Neural cell (in vitro differentiated cells): ENCODE data around the gene LMAN2L.
"Not testable (repeated sequence)": the region's sequence is repeated elsewhere in the genome, so short reads cannot be mapped to it uniquely, and the experiment has no call there.

Experiments used
- EZH2 ChIP-seq: fragments of 200-600, 300-800 bp; shearing (Covaris generic), sonication (generic); IDR thresholded peaks from 2 replicates; pipeline ENCODE4 v1.6.1; 2014; ENCODE audit warnings: antibody characterized with exemption, low read length, borderline replicate concordance, mild to moderate bottlenecking; ENCODE audit not compliant: insufficient read depth, poor library complexity, severe bottlenecking
- MXI1 ChIP-seq: fragments of 450-650 bp; conservative IDR thresholded peaks from 2 replicates; pipeline ENCODE4 v1.6.1; 2014; ENCODE audit warnings: antibody characterized with exemption, mild to moderate bottlenecking; ENCODE audit not compliant: poor library complexity, severe bottlenecking
- POLR2AphosphoS5 ChIP-seq: IDR thresholded peaks from 2 replicates; pipeline ENCODE4 v1.6.1; 2012
- RAD21 ChIP-seq: fragments of 450-650 bp; conservative IDR thresholded peaks from 2 replicates; pipeline ENCODE4 v1.6.1; 2014; ENCODE audit warnings: antibody characterized with exemption, mild to moderate bottlenecking, moderate library complexity
- SMC3 ChIP-seq: fragments of 450-650 bp; conservative IDR thresholded peaks from 2 replicates; pipeline ENCODE4 v1.6.1; 2014; ENCODE audit warnings: antibody characterized with exemption, mild to moderate bottlenecking, moderate library complexity; ENCODE audit not compliant: poor library complexity
- TF ChIP-seq, protein P1 (sequence below): fragments of 450-650 bp; IDR thresholded peaks from 2 replicates; pipeline ENCODE4 v1.5.1; 2014; ENCODE audit warnings: antibody characterized with exemption, mild to moderate bottlenecking, moderate library complexity; ENCODE audit not compliant: poor library complexity, severe bottlenecking
- TF ChIP-seq, protein P2 (sequence below): IDR thresholded peaks from 2 replicates; pipeline ENCODE4 v1.6.1; 2012; ENCODE audit warnings: borderline replicate concordance

DNA sequence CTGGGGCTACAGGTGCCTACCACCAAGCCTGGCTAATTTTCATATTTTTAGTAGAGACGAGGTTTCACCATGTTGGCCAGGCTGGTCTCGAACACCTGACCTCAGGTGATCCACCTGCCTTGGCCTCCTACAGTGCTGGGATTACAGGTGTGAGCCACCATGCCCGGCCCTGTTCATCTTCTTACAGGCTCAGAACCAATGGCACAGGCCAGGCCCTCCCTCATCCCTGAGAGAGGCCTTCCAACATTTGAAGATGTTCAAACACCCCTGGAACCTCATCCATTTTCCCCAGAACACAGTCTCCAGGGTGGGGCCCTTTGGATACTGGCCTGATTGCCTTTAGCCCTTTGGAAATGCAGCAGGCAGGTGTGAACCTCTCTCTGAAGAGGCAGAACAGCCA, 74.1 kb downstream of the LMAN2L start:
- not testable (repeated sequence) for TF ChIP-seq POLR2AphosphoS5, EZH2, SMC3, MXI1, RAD21
- TF ChIP-seq, protein P1, sequence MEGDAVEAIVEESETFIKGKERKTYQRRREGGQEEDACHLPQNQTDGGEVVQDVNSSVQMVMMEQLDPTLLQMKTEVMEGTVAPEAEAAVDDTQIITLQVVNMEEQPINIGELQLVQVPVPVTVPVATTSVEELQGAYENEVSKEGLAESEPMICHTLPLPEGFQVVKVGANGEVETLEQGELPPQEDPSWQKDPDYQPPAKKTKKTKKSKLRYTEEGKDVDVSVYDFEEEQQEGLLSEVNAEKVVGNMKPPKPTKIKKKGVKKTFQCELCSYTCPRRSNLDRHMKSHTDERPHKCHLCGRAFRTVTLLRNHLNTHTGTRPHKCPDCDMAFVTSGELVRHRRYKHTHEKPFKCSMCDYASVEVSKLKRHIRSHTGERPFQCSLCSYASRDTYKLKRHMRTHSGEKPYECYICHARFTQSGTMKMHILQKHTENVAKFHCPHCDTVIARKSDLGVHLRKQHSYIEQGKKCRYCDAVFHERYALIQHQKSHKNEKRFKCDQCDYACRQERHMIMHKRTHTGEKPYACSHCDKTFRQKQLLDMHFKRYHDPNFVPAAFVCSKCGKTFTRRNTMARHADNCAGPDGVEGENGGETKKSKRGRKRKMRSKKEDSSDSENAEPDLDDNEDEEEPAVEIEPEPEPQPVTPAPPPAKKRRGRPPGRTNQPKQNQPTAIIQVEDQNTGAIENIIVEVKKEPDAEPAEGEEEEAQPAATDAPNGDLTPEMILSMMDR, result not testable (repeated sequence)
- TF ChIP-seq, protein P2, sequence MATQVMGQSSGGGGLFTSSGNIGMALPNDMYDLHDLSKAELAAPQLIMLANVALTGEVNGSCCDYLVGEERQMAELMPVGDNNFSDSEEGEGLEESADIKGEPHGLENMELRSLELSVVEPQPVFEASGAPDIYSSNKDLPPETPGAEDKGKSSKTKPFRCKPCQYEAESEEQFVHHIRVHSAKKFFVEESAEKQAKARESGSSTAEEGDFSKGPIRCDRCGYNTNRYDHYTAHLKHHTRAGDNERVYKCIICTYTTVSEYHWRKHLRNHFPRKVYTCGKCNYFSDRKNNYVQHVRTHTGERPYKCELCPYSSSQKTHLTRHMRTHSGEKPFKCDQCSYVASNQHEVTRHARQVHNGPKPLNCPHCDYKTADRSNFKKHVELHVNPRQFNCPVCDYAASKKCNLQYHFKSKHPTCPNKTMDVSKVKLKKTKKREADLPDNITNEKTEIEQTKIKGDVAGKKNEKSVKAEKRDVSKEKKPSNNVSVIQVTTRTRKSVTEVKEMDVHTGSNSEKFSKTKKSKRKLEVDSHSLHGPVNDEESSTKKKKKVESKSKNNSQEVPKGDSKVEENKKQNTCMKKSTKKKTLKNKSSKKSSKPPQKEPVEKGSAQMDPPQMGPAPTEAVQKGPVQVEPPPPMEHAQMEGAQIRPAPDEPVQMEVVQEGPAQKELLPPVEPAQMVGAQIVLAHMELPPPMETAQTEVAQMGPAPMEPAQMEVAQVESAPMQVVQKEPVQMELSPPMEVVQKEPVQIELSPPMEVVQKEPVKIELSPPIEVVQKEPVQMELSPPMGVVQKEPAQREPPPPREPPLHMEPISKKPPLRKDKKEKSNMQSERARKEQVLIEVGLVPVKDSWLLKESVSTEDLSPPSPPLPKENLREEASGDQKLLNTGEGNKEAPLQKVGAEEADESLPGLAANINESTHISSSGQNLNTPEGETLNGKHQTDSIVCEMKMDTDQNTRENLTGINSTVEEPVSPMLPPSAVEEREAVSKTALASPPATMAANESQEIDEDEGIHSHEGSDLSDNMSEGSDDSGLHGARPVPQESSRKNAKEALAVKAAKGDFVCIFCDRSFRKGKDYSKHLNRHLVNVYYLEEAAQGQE, result not testable (repeated sequence)
